Neural crest cell (in vitro differentiated cells): ENCODE results near the gene ETV6. TPM values are rescaled to one million over a fixed set of nuclear protein-coding genes. Genes with fewer than 3 reads are reported as not detected.
"Not testable (repeated sequence)": the region's sequence is repeated elsewhere in the genome, so short reads cannot be mapped to it uniquely, and the experiment has no call there.

Source experiments
- DNase-seq: peaks from one replicate; pipeline ENCODE4 v3.0.0; 2021; ENCODE audit warnings: low read depth, mixed read lengths, low spot score
- H3K27ac Mint-ChIP-seq: one replicate; pipeline ENCODE4 v1.8.0; 2021; ENCODE audit warnings: mild to moderate bottlenecking, mixed read lengths; ENCODE audit not compliant: unreplicated experiment
- H3K27me3 Mint-ChIP-seq: 2 replicates; pipeline ENCODE4 v1.8.0; 2021; ENCODE audit warnings: low read depth, mild to moderate bottlenecking, mixed read lengths
- H3K36me3 Mint-ChIP-seq: 2 replicates; pipeline ENCODE4 v1.8.0; 2021; ENCODE audit warnings: low read depth, mild to moderate bottlenecking, mixed read lengths
- H3K4me1 Mint-ChIP-seq: 2 replicates; pipeline ENCODE4 v1.8.0; 2021; ENCODE audit warnings: mixed read lengths
- H3K4me3 Mint-ChIP-seq: one replicate; pipeline ENCODE4 v1.8.0; 2021; ENCODE audit warnings: mild to moderate bottlenecking, mixed read lengths
- H3K9me3 Mint-ChIP-seq: 2 replicates; pipeline ENCODE4 v1.8.0; 2021; ENCODE audit warnings: mixed read lengths
- total RNA-seq: library from RNA; stranded (reverse); gene quantifications from 2 replicates; pipeline ENCODE4 v1.2.1, GENCODE V29; 2021
- TF ChIP-seq, protein P1 (sequence below): fragments of 200-600 bp; sonication (generic); conservative IDR thresholded peaks from 2 replicates; pipeline ENCODE4 v1.5.0; 2021; ENCODE audit warnings: antibody characterized with exemption, mild to moderate bottlenecking

The ETV6 gene
- total RNA-seq, 1 donor from 2014 or later = 18.7 TPM

DNA sequence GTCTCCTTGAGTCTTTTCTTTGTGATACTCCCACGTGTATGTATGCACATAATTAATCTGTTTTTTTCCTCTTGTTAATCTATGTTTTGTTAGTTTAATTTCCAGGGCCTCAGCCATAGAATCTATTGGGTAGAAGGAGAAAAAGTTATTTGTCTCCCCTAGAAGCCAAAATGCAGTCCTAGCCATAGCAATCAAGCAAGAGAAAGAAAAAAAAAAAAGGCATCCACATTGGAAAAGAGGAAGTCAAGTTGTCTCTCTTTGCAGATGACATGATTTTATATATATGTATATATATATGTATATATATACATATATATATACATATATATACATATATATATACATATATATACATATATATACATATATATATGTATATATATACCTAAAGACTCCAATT is 25.4 kb upstream of the ETV6 start:
- Mint-ChIP-seq H3K4me3 (no peak overlapping the region), H3K27ac (no peak overlapping the region), H3K9me3 (no peaks in the 10 kb centered on the region), H3K27me3 (no peaks in the 10 kb centered on the region), H3K36me3 (no peaks in the 10 kb centered on the region), H3K4me1 (no peaks in the 10 kb centered on the region)
- DNase-seq = no peak
- TF ChIP-seq, protein P1, sequence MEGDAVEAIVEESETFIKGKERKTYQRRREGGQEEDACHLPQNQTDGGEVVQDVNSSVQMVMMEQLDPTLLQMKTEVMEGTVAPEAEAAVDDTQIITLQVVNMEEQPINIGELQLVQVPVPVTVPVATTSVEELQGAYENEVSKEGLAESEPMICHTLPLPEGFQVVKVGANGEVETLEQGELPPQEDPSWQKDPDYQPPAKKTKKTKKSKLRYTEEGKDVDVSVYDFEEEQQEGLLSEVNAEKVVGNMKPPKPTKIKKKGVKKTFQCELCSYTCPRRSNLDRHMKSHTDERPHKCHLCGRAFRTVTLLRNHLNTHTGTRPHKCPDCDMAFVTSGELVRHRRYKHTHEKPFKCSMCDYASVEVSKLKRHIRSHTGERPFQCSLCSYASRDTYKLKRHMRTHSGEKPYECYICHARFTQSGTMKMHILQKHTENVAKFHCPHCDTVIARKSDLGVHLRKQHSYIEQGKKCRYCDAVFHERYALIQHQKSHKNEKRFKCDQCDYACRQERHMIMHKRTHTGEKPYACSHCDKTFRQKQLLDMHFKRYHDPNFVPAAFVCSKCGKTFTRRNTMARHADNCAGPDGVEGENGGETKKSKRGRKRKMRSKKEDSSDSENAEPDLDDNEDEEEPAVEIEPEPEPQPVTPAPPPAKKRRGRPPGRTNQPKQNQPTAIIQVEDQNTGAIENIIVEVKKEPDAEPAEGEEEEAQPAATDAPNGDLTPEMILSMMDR = no peak

DNA sequence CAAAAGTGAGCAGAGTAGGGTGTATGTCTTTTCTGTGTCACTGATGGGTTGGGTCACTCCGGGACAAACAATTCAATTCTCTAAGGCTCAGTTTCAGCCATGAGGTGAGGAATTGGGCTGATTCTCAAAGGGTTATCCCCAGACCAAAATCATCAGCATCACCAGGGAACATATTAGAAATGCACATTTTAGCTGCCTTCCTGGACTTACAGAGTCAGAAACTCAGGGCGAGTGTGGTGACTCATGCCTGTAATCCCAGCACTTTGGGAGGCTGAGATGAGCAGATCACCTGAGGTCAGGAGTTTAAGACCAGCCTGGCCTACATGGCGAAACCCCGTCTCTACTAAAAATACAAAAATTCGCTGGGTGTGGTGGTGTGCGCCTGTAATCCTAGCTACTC is 21.8 kb upstream of the ETV6 start:
- H3K4me3 Mint-ChIP-seq, H3K27me3 Mint-ChIP-seq, H3K27ac Mint-ChIP-seq, H3K4me1 Mint-ChIP-seq, H3K9me3 Mint-ChIP-seq, DNase-seq, H3K36me3 Mint-ChIP-seq: not testable (repeated sequence)

- Mint-ChIP-seq H3K4me1 (no peaks in the 10 kb centered on the region), H3K36me3 (no peaks in the 10 kb centered on the region), H3K4me3 (no peak overlapping the region), H3K9me3 (no peaks in the 10 kb centered on the region), H3K27ac (no peak overlapping the region), H3K27me3 (no peaks in the 10 kb centered on the region)
- no peak for DNase-seq
- TF ChIP-seq, protein P1 = no peak
Measured at GRCh38 chr12:11628353-11628752, 21.1 kb upstream of the ETV6 start.

- H3K4me3 Mint-ChIP-seq = no peak overlapping the region
- H3K36me3 Mint-ChIP-seq = no peaks in the 10 kb centered on the region
- H3K4me1 Mint-ChIP-seq = no peaks in the 10 kb centered on the region
- H3K9me3 Mint-ChIP-seq = peaks cover under 1% of the 10 kb centered on the region
- no peaks in the 10 kb centered on the region for H3K27me3 Mint-ChIP-seq
- DNase-seq = no peak
- no peak overlapping the region for H3K27ac Mint-ChIP-seq
- TF ChIP-seq, protein P1 = no peak
Measured at GRCh38 chr12:11630046-11630706, 19.3 kb upstream of the ETV6 start.

DNA sequence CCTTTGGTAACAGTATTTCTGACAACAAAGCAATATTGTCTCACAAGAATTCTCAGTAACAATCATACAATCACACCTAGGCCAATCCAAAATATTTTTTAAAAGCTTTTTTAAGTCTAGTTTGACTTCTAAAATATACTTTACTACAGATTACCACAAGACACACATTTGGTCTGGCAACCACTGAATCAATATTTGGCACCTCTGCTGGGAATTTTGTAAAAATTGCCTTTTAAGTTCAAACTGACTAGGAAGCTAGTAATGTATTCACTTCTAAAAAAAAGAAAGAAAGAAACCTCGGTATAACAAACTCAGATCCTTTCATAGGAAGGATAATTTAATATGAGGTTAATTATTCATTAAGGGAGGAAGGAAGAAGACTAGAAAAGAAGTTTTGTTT is 18.2 kb upstream of the ETV6 start:
- H3K27ac Mint-ChIP-seq = no peak overlapping the region
- H3K36me3 Mint-ChIP-seq = no peaks in the 10 kb centered on the region
- H3K4me1 Mint-ChIP-seq = no peaks in the 10 kb centered on the region
- DNase-seq = no peak
- TF ChIP-seq, protein P1 = no peak
- no peaks in the 10 kb centered on the region for H3K27me3 Mint-ChIP-seq
- no peak overlapping the region for H3K4me3 Mint-ChIP-seq
- peaks cover 5% of the 10 kb centered on the region for H3K9me3 Mint-ChIP-seq

DNA sequence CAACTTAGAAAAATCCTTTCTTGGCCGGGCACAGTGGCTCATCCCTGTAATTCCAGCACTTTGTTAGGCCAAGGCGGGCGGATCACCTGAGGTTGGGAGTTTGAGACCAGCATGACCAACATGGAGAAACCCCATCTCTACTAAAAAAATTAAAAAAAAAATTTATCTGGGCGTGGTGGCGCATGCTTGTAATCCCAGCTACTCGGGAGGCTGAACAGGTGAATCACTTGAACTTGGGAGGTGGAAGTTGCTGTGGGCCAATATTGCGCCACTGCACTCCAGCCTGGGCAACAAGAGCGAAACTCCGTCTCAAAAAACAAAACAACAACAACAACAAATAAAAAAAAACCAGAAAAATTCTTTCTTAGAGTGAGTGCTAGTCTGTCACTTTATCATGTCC is 17.6 kb upstream of the ETV6 start:
- not testable (repeated sequence) for H3K27ac Mint-ChIP-seq, H3K36me3 Mint-ChIP-seq, H3K9me3 Mint-ChIP-seq, H3K4me1 Mint-ChIP-seq, DNase-seq, H3K27me3 Mint-ChIP-seq, H3K4me3 Mint-ChIP-seq
